ENCODE results near the gene ERRFI1.

DNA sequence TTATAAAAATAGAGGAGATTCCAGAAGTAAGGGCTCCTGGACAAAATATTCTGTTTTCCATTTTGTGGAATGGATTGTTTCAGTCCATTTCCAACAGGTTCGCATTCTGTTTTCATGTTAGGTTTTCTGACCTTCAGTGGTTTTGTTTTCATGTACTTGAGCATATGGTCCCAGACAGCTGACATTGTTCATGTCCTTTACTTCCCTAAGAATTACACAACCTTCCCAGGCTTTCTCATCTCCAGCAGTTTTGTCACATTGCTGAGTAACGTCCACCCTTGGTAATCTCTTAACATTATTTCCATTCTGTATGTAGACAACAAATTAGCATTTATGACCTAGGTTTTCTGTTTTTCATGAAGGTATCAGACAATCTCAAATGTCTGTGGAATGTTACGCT is 21.0 kb upstream of the ERRFI1 start:
- TF ChIP-seq POLR2A (IDR thresholded peaks at IDR 0.05), result no peak
- TF ChIP-seq, protein P1, sequence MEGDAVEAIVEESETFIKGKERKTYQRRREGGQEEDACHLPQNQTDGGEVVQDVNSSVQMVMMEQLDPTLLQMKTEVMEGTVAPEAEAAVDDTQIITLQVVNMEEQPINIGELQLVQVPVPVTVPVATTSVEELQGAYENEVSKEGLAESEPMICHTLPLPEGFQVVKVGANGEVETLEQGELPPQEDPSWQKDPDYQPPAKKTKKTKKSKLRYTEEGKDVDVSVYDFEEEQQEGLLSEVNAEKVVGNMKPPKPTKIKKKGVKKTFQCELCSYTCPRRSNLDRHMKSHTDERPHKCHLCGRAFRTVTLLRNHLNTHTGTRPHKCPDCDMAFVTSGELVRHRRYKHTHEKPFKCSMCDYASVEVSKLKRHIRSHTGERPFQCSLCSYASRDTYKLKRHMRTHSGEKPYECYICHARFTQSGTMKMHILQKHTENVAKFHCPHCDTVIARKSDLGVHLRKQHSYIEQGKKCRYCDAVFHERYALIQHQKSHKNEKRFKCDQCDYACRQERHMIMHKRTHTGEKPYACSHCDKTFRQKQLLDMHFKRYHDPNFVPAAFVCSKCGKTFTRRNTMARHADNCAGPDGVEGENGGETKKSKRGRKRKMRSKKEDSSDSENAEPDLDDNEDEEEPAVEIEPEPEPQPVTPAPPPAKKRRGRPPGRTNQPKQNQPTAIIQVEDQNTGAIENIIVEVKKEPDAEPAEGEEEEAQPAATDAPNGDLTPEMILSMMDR (IDR thresholded peaks at IDR 0.05 in 8 of 11, conservative IDR thresholded peaks at IDR 0.05 in 3 of 11), result no peak

Measured in spleen (tissue), 7 donors.